Suprapubic skin (tissue), 4 donors: ENCODE results near the gene CMKLR1. TPM values are rescaled to one million over a fixed set of nuclear protein-coding genes. Genes with fewer than 3 reads are reported as not detected.

Source experiments
- DNase-seq, 2 donors: peaks; one replicate each; pipeline ENCODE4 v3.0.0-alpha.2; 2019; ENCODE audit warnings: low spot score in 2 of 2
- H3K27ac ChIP-seq: fragments of 200-600 bp; sonication (generic); one replicate; pipeline ENCODE4 v1.5.1; 2019
- H3K27me3 ChIP-seq: fragments of 200-600 bp; sonication (generic); one replicate; pipeline ENCODE4 v1.5.1; 2019
- H3K36me3 ChIP-seq: fragments of 200-600 bp; sonication (generic); one replicate; pipeline ENCODE4 v1.5.1; 2019
- H3K4me1 ChIP-seq: fragments of 200-600 bp; sonication (generic); one replicate; pipeline ENCODE4 v1.5.1; 2019
- H3K4me3 ChIP-seq: fragments of 200-600 bp; sonication (generic); one replicate; pipeline ENCODE4 v1.5.1; 2019; ENCODE audit warnings: mild to moderate bottlenecking
- H3K9me3 ChIP-seq: fragments of 200-600 bp; sonication (generic); one replicate; pipeline ENCODE4 v1.5.1; 2019
- CTCF ChIP-seq, 2 donors: fragments of 200-600 bp in 1 of 2; fragments of 450-650 bp in 1 of 2; sonication (generic) in 1 of 2; IDR thresholded peaks; one replicate each; pipeline ENCODE4 v1.5.1; 2016 to 2019; ENCODE audit warnings: antibody characterized with exemption in 2 of 2, mild to moderate bottlenecking in 1 of 2, moderate library complexity in 1 of 2
- EP300 ChIP-seq: sonication (generic); formaldehyde crosslinking; IDR thresholded peaks from one replicate; pipeline ENCODE4 v1.6.1; 2017; ENCODE audit warnings: antibody characterized with exemption
- POLR2A ChIP-seq, 2 donors: fragments of 450-650 bp; IDR thresholded peaks; one replicate each; pipeline ENCODE4 v1.6.1; 2017; ENCODE audit warnings: antibody characterized with exemption in 2 of 2, mild to moderate bottlenecking in 2 of 2, moderate library complexity in 2 of 2
- POLR2AphosphoS5 ChIP-seq, 3 donors: sonication (generic); formaldehyde crosslinking; IDR thresholded peaks; one replicate each; pipeline ENCODE4 v1.6.1; 2017; ENCODE audit warnings: antibody characterized with exemption in 3 of 3
- WGBS: methylation state at CpG from one replicate; pipeline ENCODE4 v1.1.5; 2018; 5-methylcytosine and 5-hydroxymethylcytosine counted together
- total RNA-seq, 4 donors: library from RNA; depleted of rRNA; stranded (reverse); fragments of >200 nt; gene quantifications; one replicate each; pipeline ENCODE4 v1.1.0, GENCODE V29; 2016

The CMKLR1 gene
- 1 to 10 TPM; 2.1 to 5.2 (median 3.4) TPM for total RNA-seq

GRCh38 chr12:108338915-108339657, at the start of gene CMKLR1:
Gene CMKLR1, minus strand, starts transcription at chr12:108339311. Its CDS starts 45,720 bp downstream, at chr12:108293591.
- peak in 1 of 2 donors; percentile 72 for DNase-seq
- Histone ChIP-seq H3K27me3 (peaks cover 5% of the 10 kb centered on the region), H3K4me1 (peaks cover 12% of the 10 kb centered on the region), H3K9me3 (no peaks in the 10 kb centered on the region), H3K36me3 (no peaks in the 10 kb centered on the region), H3K27ac (peak within 1 kb of the TSS; percentile 19), H3K4me3 (peak within 1 kb of the TSS; percentile 39)
- TF ChIP-seq EP300 (no peak), CTCF (IDR thresholded peaks at IDR 0.05) (no peak), POLR2AphosphoS5 (IDR thresholded peaks at IDR 0.05) (no peak), POLR2A (IDR thresholded peaks at IDR 0.05) (no peak)
- 1% methylated on average over 17 of the region's 24 CpGs for WGBS

GRCh38 chr12:108387771-108388170, 48.7 kb upstream of the CMKLR1 start:
- Histone ChIP-seq H3K27ac (no peak overlapping the region), H3K4me1 (no peaks in the 10 kb centered on the region), H3K9me3 (no peaks in the 10 kb centered on the region), H3K36me3 (no peaks in the 10 kb centered on the region), H3K27me3 (no peaks in the 10 kb centered on the region), H3K4me3 (no peak overlapping the region)
- no peak for DNase-seq
- TF ChIP-seq EP300 (no peak), CTCF (IDR thresholded peaks at IDR 0.05) (no peak), POLR2A (IDR thresholded peaks at IDR 0.05) (no peak), POLR2AphosphoS5 (IDR thresholded peaks at IDR 0.05) (no peak)
- 76% methylated on average over 1 of the region's 1 CpG for WGBS

- no peaks in the 10 kb centered on the region for H3K9me3 ChIP-seq
- H3K4me1 ChIP-seq, result no peaks in the 10 kb centered on the region
- WGBS, result 35% methylated on average over 8 of the region's 8 CpGs
- H3K4me3 ChIP-seq, result no peak overlapping the region
- no peaks in the 10 kb centered on the region for H3K36me3 ChIP-seq
- H3K27me3 ChIP-seq, result no peaks in the 10 kb centered on the region
- DNase-seq, result no peak
- H3K27ac ChIP-seq, result no peak overlapping the region
- TF ChIP-seq POLR2AphosphoS5 (IDR thresholded peaks at IDR 0.05) (no peak), CTCF (IDR thresholded peaks at IDR 0.05) (no peak), POLR2A (IDR thresholded peaks at IDR 0.05) (no peak), EP300 (no peak)
Measured at GRCh38 chr12:108386709-108387360, 47.7 kb upstream of the CMKLR1 start.

GRCh38 chr12:108382437-108382801, 43.3 kb upstream of the CMKLR1 start:
- TF ChIP-seq CTCF (IDR thresholded peaks at IDR 0.05) (no peak), POLR2A (IDR thresholded peaks at IDR 0.05) (no peak), POLR2AphosphoS5 (IDR thresholded peaks at IDR 0.05) (no peak), EP300 (no peak)
- Histone ChIP-seq H3K27me3 (no peaks in the 10 kb centered on the region), H3K27ac (no peak overlapping the region), H3K36me3 (no peaks in the 10 kb centered on the region), H3K4me1 (no peaks in the 10 kb centered on the region), H3K9me3 (no peaks in the 10 kb centered on the region), H3K4me3 (no peak overlapping the region)
- 81% methylated on average over 1 of the region's 1 CpG for WGBS
- DNase-seq, result no peak

GRCh38 chr12:108381787-108382436, 42.8 kb upstream of the CMKLR1 start:
- no peak overlapping the region for H3K4me3 ChIP-seq

More at GRCh38 chr12:108381787-108382436, 42.8 kb upstream of the CMKLR1 start:
- Histone ChIP-seq H3K36me3 (no peaks in the 10 kb centered on the region), H3K4me1 (no peaks in the 10 kb centered on the region), H3K27ac (no peak overlapping the region), H3K27me3 (no peaks in the 10 kb centered on the region), H3K9me3 (no peaks in the 10 kb centered on the region)
- no peak for TF ChIP-seq CTCF (IDR thresholded peaks at IDR 0.05)
- no peak for TF ChIP-seq POLR2A (IDR thresholded peaks at IDR 0.05)
- TF ChIP-seq POLR2AphosphoS5 (IDR thresholded peaks at IDR 0.05), result no peak
- TF ChIP-seq EP300, result no peak
- WGBS, result 51% methylated on average over 8 of the region's 8 CpGs
- DNase-seq, result no peak
